AG10803 (cell line): ENCODE measurements around the gene P2RX3.

ENCODE experiments used
- DNase-seq: peaks from one replicate; pipeline ENCODE4 v3.0.0; 2010; ENCODE audit warnings: low read depth
- H3K4me3 ChIP-seq: 2 replicates; pipeline ENCODE4 v1.5.1; 2011; ENCODE audit warnings: mild to moderate bottlenecking, low read length, control low read depth
- TF ChIP-seq, protein P1 (sequence below): conservative IDR thresholded peaks from 2 replicates; pipeline ENCODE4 v1.5.1; 2011; ENCODE audit warnings: mild to moderate bottlenecking, low read length, control low read depth, inconsistent platforms

Gene P2RX3

DNA sequence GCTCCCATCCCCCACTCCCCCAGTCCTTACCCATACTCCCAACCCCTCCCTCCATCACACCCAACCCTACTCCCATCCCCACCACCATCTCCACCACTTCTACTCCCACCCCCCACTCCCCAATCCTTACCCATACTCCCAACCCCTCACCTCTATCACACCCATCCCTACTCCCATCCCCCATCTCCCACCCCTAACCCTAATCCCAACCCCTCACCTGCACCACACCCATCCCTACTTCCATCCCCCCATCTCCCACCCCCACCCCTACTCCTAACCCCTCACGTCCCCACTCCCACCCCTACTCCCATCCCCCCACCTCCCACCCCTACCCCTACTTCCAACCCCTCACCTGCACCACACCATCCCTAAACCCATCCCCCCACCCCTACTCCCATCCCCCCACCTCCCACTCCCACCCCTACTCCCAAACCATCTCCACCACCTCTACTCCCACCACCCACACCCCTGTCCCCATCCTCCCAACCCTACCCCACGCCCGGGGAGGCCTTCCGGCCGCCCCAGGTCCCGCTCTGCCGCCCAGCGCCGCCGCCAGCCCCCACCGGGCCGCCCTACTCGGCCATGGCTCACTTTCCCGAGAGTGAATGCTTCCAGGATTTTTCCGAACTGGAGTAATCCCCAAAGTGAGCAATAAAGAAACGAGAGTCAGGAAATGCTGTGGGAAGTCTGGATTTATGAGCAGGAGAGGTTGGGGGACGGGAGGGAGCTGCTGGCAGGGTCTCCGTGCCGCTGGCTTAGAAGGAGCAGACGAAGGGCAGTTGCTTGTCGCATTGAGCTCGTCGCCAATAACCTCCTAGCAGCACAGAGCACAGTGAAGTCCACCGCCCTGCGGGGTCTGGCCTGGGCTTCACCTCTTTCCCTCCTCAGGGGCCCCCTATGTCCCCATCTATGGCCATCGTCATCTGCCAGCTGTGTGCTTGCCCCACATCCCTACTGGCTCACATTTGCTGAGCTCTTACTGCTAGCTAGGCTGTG, 38.2 kb downstream of the P2RX3 start:
- no peak for DNase-seq
- no peak overlapping the region for H3K4me3 ChIP-seq
- TF ChIP-seq, protein P1, sequence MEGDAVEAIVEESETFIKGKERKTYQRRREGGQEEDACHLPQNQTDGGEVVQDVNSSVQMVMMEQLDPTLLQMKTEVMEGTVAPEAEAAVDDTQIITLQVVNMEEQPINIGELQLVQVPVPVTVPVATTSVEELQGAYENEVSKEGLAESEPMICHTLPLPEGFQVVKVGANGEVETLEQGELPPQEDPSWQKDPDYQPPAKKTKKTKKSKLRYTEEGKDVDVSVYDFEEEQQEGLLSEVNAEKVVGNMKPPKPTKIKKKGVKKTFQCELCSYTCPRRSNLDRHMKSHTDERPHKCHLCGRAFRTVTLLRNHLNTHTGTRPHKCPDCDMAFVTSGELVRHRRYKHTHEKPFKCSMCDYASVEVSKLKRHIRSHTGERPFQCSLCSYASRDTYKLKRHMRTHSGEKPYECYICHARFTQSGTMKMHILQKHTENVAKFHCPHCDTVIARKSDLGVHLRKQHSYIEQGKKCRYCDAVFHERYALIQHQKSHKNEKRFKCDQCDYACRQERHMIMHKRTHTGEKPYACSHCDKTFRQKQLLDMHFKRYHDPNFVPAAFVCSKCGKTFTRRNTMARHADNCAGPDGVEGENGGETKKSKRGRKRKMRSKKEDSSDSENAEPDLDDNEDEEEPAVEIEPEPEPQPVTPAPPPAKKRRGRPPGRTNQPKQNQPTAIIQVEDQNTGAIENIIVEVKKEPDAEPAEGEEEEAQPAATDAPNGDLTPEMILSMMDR, result no peak

DNA sequence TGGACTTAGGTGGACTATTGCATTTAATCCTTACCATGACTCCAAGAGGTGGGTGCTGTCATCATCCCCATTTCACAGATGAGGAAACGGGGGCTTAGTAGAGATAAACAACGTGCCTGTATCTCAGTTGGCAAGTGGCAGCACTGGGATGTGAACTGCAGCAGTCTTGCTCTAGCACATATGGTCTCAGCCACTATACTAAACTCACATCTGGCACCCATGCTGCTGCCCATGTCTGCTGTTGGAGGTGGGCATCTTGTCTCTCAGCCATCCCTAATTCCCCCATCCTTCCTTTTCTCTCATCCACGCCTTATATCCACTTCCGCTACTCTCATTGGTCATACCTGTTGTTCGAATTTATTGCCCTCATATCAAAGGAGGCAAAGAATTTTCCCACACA, 39.0 kb downstream of the P2RX3 start:
- DNase-seq, result peak; percentile 26
- TF ChIP-seq, protein P1, result no peak
- H3K4me3 ChIP-seq, result no peak overlapping the region

DNA sequence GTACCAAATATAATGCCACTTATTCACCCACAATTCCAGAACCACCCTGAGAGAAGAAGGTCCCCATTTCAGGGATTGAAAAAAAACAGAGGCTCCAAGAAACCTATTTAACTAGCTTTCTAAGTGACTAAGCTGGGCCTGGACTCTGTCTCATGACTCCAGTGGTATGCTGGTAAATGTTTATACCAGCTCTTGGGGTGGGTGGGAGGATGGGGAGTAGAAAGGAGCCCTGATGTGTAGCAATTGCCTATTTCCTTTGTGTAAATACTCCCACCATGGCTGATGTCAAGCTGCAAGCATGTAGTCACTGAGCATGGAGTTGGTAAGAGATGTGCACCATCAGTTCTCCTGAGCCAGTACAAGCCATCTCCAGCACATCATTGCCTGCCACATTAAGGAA, 40.0 kb downstream of the P2RX3 start:
- no peak overlapping the region for H3K4me3 ChIP-seq
- TF ChIP-seq, protein P1, result no peak
- DNase-seq, result no peak

DNA sequence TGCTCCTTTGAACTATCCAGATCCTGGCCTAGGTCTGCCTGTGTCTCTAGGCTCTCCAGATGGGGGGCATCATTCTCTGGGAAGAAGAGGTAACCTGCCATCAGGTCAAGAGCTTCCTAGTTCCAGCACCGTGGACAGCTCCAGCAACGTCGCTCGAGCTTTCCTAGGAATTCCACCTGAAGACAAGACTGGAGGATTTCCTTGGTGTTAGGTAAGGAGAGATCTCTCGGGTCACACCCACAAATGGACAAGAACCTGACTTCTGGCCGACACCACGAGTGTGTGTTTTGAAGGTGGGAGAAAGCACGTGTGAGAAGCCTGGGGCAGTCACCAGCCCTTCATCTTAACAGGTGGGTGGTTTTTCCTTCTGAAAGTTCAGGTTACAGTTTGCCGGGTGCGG, 41.6 kb downstream of the P2RX3 start:
- TF ChIP-seq, protein P1, result no peak
- H3K4me3 ChIP-seq, result no peak overlapping the region
- peak; percentile 4 for DNase-seq

DNA sequence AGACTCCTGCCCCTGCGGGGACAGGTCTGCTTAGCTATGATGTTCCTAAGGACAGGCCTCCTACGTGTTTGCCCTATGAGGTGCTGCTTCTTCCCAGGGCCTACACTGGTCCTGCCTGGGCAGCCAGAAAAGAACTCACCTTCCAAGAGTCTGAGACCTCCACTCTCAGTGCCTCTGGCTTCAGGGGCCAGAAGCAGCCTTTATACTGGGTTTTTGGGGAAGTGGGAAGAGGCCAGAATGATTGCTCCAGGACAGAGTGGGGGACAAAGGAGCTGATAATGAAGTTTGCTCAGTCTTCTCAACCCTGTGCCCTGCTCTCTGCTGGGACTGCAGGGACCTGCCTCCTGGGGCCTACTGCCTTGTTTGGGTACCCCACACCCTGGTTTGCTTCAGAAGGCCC, 42.8 kb downstream of the P2RX3 start, which contains the start of gene PRG3:
PRG3 (minus strand) TSS at position 176 of the 400 bp plus-strand sequence. CDS start 442 bp downstream, outside the sequence.
- no peak for DNase-seq
- TF ChIP-seq, protein P1, result no peak
- no peak within 1 kb of the TSS for H3K4me3 ChIP-seq

DNA sequence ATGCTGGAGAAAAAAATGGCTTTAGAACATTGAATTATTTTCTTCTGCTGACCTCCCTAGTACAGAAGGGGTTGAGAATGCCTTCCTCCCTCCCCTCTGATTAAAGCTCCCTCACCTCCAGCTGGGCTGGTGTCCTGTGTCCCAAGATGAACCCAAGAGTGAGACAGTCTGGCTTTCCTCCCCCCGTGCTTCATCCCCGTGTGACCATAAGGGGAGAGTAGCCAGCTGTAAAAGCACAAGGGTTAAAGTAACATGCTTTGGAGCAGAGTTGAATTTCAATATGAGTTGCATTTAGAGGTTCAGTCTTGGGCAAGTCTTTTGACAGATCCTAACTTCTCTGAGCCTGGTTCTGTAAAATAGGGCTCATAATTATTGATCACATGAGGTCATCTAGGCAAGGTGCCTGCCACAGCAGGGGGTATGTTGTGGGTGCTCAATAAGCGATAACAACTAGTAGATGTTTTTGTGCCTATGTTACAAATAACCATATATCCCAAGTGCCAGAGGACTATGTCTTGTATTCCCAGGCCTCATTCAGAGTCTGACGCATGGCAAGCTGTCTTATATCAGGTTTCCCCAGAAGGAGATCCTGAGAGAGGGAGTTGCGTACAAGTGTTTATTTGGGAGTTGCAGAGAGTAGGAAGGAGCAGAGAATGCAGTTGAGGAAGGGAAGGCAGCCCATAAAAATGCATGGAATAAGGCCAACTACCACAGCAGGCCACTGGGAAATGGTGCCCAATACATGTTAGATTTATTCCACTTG, 48.2 kb downstream of the P2RX3 start:
- no peak for DNase-seq
- H3K4me3 ChIP-seq, result no peak overlapping the region
- TF ChIP-seq, protein P1, result no peak
